ENCODE results near the gene RSRP1.

Gene RSRP1

GRCh38 chr1:25217598-25218232, 29.5 kb downstream of the RSRP1 start:
- no peak for TF ChIP-seq CTCF (conservative IDR thresholded peaks at IDR 0.05)
- H3K27ac ChIP-seq = no peak overlapping the region

GRCh38 chr1:25217015-25217414, 30.2 kb downstream of the RSRP1 start:
- TF ChIP-seq CTCF (conservative IDR thresholded peaks at IDR 0.05) = no peak
- H3K27ac ChIP-seq = no peak overlapping the region

- H3K27ac ChIP-seq = no peak overlapping the region
- no peak for TF ChIP-seq CTCF (conservative IDR thresholded peaks at IDR 0.05)
Measured at GRCh38 chr1:25216123-25216522, 31.1 kb downstream of the RSRP1 start.

- no peak for TF ChIP-seq CTCF (conservative IDR thresholded peaks at IDR 0.05)
- no peak overlapping the region for H3K27ac ChIP-seq
Measured at GRCh38 chr1:25212725-25213124, 34.5 kb downstream of the RSRP1 start.

- TF ChIP-seq CTCF (conservative IDR thresholded peaks at IDR 0.05) = no peak
Measured at GRCh38 chr1:25210728-25211127, 36.5 kb downstream of the RSRP1 start.

GRCh38 chr1:25209516-25209915, 37.7 kb downstream of the RSRP1 start:
- H3K27ac ChIP-seq = no peak overlapping the region
- no peak for TF ChIP-seq CTCF (conservative IDR thresholded peaks at IDR 0.05)

More at GRCh38 chr1:25210728-25211127, 36.5 kb downstream of the RSRP1 start:
- H3K27ac ChIP-seq = no peak overlapping the region

- H3K27ac ChIP-seq = peak overlapping the region; percentile 47; the same call in 1 of the 2 replicates
- TF ChIP-seq CTCF (conservative IDR thresholded peaks at IDR 0.05) = no peak
Measured at GRCh38 chr1:25208561-25209222, 38.6 kb downstream of the RSRP1 start.
